IPS DF 4.7 (cell line): ENCODE data around the gene RP9.
"Not testable (repeated sequence)": the region's sequence is repeated elsewhere in the genome, so short reads cannot be mapped to it uniquely, and the experiment has no call there.

Experiments
- DNase-seq: peaks from one replicate; pipeline ENCODE4 v3.0.0-alpha.2; 2013; ENCODE audit warnings: low spot score; ENCODE audit errors: extremely low read depth

RP9 gene

DNA sequence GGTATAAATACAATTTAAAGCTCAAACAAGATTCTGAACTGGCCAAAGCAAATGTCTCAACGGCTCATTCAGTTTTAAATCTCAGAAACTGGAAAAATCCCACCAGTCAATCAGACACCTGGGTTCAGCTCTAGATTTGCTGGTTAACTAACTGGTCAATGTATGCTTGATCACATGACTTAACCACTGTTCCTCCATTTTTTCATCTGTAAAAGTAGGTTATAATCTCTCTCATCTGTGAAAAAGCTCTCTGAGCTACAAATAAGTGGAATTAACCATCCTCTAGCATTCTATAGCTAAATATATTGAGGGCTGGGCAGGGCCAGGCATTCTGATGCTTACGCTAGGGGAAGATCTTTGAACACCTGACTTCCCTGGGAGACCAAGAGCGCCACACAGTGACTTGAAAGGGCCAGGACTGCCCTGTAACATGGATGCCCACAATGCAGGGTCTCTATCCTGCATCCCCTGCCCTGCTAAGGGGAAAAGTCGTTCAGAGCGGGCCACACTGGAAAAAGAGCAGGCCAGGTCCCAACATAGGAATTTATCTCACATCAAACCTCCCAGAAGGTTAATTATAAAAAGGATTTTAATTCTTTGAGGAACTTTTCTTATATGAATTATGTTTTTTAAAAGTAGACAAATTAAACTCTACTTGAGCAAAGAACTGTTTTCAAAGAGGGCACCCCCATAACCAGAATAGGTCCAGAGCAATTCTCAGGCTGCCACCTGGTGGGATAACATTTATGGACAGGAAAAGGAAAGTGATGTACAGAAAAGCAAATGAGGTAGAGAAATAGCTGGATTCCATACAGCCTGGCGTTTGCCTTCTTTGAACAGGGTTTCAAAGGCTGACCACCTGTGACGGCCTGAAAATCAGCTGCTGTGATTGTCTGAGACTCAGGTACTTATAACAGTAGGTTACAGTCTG, 1.8 kb downstream of the RP9 start:
- no peak for DNase-seq

- DNase-seq = no peak
Measured at GRCh38 chr7:33101906-33102305, 7.3 kb downstream of the RP9 start.

DNA sequence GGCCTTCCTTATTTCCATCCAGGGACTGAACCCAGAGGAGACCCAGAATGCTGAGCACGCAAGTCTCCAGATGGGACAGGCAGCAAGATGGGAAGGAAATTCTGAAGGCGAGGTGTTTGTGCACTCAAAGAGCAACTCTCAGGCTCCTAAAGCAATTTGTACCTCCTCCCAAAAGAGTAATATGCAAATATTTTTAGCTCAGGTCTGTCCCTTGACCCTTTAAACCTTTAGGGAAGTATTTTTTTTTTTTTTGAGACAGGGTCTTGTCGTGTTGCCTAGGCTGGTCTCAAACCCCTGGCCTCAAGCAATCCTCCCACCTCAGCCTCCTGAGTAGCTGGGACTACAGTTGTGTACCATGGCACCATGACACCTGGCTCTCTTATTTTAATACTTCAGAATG, 8.4 kb downstream of the RP9 start:
- DNase-seq = no peak

- no peak for DNase-seq
Measured at GRCh38 chr7:33099154-33099940, 9.9 kb downstream of the RP9 start.

DNA sequence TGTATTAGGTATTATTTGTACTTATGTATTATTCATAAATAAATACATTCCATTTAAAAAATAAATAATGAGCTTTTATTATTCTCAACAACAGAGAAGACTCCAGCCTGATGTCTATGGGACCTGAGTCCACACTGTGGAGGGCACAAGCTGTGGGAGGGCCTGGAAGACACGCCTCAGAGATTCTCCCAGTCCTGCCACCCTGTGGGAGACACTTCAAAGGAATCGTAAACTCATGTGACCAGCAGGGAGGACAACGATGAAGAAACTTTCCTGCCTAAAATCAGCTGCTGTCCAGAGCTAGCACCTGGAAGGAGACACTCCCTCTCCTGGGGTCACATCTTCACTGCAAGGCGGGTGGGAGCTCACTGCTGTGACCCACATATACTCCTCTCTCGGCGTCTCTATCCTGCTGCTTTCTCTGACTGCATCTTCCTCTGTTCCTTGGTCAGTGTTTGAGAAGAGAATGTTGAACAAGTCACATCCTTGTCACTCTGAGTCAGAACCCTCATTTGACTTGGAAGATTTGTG, 14.4 kb downstream of the RP9 start:
- DNase-seq = not testable (repeated sequence)

DNA sequence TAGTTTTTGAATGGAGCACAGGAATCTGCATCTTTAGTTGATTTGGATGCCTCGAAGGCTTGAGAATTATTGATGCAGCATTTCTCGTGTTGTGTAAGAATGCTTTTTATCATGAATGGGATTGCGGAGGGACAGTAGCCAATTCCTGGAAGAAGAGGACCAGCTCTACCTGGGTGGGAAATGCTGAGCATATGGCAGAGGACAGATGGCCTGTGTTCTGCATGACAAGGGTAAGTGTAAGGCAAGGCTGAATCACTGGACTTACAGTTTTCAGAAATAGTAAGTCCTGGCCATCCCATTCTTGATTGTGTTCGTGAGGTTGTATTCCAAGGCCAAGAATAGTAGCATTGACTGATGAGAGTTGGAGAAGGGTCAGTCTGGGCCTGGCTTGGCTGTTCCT, 15.9 kb downstream of the RP9 start:
- no peak for DNase-seq

GRCh38 chr7:33091641-33092191, 17.5 kb downstream of the RP9 start:
- DNase-seq = no peak

DNA sequence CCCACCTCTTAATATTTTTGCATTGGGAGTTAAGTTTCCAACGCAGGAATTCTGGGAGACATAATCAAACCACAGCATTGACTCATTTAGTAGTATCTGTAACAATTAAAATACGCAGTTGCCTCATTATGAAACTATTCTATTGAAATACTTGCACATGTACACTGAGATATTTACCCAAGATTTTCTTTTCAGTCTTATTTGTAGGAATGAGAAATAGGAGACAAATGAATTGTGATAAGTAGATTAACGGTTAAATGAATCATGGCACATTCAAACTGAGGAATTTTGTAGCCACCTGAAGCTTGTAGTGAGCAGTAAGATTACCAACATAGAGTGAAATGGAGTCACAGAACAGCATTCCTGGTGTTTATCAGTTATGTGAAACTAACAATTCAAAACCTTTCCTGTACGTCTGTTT, 18.1 kb downstream of the RP9 start:
- no peak for DNase-seq

GRCh38 chr7:33089142-33089541, 20.1 kb downstream of the RP9 start:
- DNase-seq = no peak

DNA sequence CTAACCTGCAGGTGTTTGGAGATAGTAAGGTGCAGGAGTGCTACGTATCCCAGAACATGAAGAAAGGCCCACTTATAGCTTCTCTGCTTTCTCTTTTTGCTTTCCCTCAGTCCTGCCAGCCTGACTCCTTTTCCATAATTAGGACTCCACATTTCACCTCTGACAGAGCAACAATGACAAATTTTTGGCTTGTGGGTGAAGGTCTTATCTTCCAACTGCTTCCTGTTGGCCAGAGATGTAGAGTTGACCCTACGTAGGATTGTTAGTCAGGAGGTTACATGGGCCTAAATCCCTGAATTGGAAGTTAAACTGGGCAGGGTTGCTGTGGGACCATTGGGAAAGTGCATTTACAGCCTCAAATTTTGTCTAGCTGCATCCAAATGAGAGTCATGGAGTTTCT, 21.3 kb downstream of the RP9 start:
- DNase-seq = no peak

- DNase-seq = no peak
Measured at GRCh38 chr7:33087356-33087755, 21.8 kb downstream of the RP9 start.

DNA sequence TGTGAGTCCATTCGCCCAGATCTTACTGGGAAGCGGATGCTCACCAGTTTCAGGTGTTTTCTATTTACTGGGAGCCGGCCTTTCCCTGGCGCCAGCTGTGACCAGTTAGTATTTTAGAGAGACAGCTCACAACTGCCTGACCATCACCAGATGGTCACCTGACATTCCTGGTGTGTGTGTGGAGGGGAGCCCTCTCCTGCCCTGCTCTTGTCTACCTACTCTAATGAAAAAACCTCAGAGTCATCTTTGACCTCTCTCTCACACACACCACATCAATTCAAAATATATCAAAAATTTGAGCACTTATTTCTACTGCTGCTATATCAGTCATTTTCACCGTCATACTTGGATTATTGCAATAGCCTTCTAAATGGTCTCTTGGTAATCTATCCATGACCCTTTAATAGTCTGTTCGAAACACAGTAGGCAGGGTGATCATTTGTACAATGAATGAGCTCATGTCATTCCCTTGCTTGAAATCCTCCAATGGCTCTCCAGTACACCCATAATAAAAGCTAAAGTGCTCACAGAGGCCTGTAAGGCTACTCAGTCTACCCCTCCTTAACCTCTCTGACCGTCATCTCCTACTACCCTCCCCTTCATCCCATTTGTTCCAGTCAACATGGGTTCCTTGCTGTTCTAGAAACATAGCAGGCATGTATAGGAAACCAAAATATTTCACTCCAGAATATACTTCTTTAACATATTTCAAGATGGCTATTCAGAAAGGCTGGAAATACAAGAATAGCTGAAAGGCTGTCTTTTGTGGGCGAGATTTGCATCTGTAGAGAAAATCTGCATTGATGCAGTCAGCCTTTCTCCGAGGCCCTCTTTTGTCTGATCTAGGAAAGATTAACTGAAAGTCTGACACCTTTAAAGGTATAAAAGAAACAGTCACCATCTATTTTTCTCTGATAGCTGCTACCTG, 29.2 kb downstream of the RP9 start:
- DNase-seq = no peak

DNA sequence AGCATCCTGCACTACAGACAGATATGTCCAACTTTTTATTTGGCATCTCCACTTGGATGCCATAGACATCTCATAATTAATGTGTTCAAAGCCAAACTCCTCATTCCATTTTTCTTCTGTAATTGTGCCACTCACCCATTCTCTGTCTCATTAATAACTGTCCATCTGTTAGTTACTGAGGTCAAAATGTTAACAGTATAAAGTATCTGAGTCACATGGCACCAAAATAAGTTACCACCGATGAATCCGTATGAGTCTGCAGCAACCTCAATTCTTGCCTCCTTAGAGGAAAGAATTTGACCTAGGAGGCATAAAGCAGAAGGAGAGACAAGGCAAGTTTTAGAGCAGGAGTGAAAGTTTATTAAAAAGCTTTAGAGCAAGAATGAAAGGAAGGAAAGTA, 30.1 kb downstream of the RP9 start:
- no peak for DNase-seq

DNA sequence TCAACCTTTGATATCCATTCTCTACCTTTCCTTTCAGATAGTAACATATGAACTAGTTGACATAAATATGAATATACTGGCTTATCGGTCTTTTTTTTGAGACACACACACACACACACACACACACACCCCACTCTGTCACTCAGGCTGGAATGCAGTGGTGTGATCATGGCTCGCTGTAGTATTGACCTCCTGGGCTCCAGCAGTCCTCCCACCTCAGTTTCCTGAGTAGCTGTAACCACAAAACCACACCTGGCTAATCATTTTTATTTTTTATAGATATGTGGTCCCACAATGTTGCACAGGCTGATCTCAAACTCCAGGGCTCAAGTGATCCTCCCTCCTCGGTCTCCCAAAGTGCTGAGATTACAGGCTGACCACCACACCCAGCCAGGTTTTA, 32.5 kb downstream of the RP9 start:
- no peak for DNase-seq

DNA sequence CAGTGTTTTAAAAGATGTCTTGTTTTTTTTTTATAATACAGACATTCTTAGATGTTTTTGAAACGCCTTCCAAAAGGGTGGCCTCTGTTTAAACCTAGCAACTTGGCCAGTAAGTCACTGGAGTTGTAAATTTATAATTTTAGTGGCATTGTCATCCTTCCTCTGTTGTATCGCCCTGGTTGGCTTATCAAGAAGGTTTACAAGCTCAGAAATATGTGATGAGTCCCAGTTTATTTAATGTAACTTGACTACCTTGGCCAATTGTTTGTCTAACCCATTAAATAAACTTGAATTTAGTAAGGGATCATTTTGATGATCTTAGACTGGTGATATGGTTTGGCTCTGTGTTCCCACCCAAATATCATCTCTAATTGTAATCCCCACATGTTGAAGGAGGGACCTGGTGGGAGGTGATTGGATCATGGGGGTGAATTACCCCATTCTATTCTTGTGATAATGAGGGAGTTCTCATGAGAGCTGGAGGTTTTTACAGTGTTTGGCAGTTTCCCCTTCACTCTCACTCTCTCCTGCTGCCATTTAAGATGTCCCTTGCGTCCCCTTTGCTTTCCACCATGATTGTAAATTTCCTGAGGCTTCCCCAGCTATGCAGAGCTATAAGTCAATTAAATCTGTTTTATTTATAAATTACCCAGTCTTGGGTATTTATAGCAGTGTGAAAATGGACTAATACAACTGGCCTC, 33.2 kb downstream of the RP9 start:
- DNase-seq = no peak

- DNase-seq = no peak
Measured at GRCh38 chr7:33073243-33073642, 36.0 kb downstream of the RP9 start.

- DNase-seq = no peak
Measured at GRCh38 chr7:33072471-33072870, 36.7 kb downstream of the RP9 start.

DNA sequence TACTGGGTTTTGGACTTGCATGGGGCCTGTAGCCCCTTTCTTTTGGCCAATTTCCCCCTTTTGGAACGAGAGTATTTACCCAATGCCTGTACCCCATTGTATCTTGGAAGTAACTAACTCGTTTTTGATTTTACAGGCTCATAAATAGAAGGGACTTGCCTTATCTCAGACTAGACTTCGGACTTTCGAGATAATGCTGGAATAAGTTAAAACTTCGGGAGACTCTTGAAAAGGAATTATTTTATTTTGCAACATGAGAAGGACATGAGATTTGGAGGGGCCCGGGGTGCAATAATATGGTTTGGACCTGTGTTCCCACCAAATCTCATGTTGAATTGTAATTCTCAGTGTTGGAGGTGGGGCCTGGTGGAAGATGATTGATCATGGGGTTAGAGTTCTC, 38.4 kb downstream of the RP9 start:
- DNase-seq = no peak

GRCh38 chr7:33070277-33070676, 38.9 kb downstream of the RP9 start:
- no peak for DNase-seq

GRCh38 chr7:33067921-33068320, 41.3 kb downstream of the RP9 start:
- DNase-seq = no peak
